ENCODE data around the gene FEZF1.
"Not testable (repeated sequence)": the region's sequence is repeated elsewhere in the genome, so short reads cannot be mapped to it uniquely, and the experiment has no call there.

FEZF1 gene

GRCh38 chr7:122290476-122290875 is 14.1 kb downstream of the FEZF1 start:
- DNase-seq: no peak
- in situ Hi-C loops (cut with HindIII; ENCODE audit: low pct_ligation_motif_present, low pct_unique_long_range_greater_than_20kb, low sequenced_read_pairs): no loop called here

GRCh38 chr7:122289426-122289825 is 15.1 kb downstream of the FEZF1 start:
- in situ Hi-C loops (cut with HindIII; ENCODE audit: low pct_ligation_motif_present, low pct_unique_long_range_greater_than_20kb, low sequenced_read_pairs): no loop called here
- no peak for DNase-seq

- in situ Hi-C loops (cut with HindIII; ENCODE audit: low pct_ligation_motif_present, low pct_unique_long_range_greater_than_20kb, low sequenced_read_pairs); DNase-seq: not testable (repeated sequence)
Observed at GRCh38 chr7:122284608-122285007, 19.9 kb downstream of the FEZF1 start.

GRCh38 chr7:122273117-122273516 is 31.4 kb downstream of the FEZF1 start:
- no peak for DNase-seq
- in situ Hi-C loops (cut with HindIII; ENCODE audit: low pct_ligation_motif_present, low pct_unique_long_range_greater_than_20kb, low sequenced_read_pairs): no loop called here

DNA sequence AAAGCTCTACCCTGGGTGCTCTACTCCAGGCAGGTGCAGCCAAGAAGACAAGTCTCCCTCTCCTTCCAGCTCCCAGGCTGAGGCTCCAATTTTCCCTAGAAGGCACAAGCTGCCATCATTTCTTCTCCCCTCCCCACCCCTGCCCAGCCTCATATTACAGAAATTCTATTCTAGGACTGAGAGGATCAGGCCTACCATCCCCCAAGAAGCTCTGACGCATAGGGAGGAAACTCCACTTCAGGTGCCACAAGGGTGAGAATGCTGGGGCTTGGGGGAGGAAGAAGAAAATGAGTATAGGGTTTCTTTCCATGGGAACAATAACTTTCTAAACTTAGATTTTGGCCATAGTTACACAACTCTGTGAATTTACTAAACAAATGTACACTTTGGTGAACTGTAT is 35.3 kb downstream of the FEZF1 start:
- in situ Hi-C loops (cut with HindIII; ENCODE audit: low pct_ligation_motif_present, low pct_unique_long_range_greater_than_20kb, low sequenced_read_pairs): no loop called here
- no peak for DNase-seq

DNA sequence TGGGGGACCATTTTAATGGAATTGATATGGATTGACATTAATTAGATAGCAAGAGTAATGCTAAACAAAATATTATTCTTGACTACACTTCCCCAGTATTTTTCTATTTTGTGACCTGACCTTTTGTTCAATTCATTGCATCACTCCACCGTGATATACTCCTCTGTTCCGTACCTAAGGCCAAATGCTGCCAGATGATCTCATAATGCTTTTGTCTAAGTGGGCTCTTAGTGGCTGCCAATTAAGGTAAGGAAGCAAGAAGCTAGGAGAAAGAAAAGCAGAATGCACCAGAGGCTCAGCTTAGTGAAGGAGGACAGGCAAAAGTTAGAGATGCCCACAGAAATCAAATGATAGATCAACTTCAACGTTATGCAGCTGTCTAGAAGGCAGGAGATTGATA is 36.4 kb downstream of the FEZF1 start:
- in situ Hi-C loops (cut with HindIII; ENCODE audit: low pct_ligation_motif_present, low pct_unique_long_range_greater_than_20kb, low sequenced_read_pairs): no loop called here
- DNase-seq: no peak

DNA sequence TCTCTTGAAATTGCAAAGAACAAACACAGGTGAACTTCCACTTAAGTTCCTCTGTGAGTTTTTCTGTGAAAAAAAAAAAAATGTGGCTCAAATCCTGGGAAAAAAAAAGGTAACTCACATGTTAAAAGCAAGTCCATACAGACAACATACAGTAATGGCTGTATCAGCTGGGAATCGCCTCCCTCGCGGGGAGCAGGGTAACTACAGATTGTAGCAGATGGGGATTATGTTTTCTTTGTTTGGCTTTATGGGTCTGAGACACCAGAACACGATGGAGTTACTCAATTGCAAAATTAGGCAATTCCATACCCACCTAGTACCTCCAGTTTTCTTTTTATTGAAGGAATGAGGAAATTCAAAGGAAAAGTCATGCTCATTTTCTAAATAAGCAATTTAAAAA is 42.3 kb downstream of the FEZF1 start:
- no peak for DNase-seq
- in situ Hi-C loops (cut with HindIII; ENCODE audit: low pct_ligation_motif_present, low pct_unique_long_range_greater_than_20kb, low sequenced_read_pairs): no loop called here

GRCh38 chr7:122261442-122261841 is 43.1 kb downstream of the FEZF1 start:
- in situ Hi-C loops (cut with HindIII; ENCODE audit: low pct_ligation_motif_present, low pct_unique_long_range_greater_than_20kb, low sequenced_read_pairs): no loop called here

GRCh38 chr7:122261016-122261415 is 43.5 kb downstream of the FEZF1 start:
- in situ Hi-C loops (cut with HindIII; ENCODE audit: low pct_ligation_motif_present, low pct_unique_long_range_greater_than_20kb, low sequenced_read_pairs): no loop called here
- DNase-seq: no peak

More at GRCh38 chr7:122261442-122261841, 43.1 kb downstream of the FEZF1 start:
- DNase-seq: no peak

GRCh38 chr7:122260336-122260735 is 44.2 kb downstream of the FEZF1 start:
- in situ Hi-C loops (cut with HindIII; ENCODE audit: low pct_ligation_motif_present, low pct_unique_long_range_greater_than_20kb, low sequenced_read_pairs): no loop called here
- DNase-seq: no peak

- in situ Hi-C loops (cut with HindIII; ENCODE audit: low pct_ligation_motif_present, low pct_unique_long_range_greater_than_20kb, low sequenced_read_pairs): no loop called here
Observed at GRCh38 chr7:122258971-122259370, 45.6 kb downstream of the FEZF1 start.

GRCh38 chr7:122257056-122257455 is 47.5 kb downstream of the FEZF1 start:
- in situ Hi-C loops (cut with HindIII; ENCODE audit: low pct_ligation_motif_present, low pct_unique_long_range_greater_than_20kb, low sequenced_read_pairs): no loop called here

More at GRCh38 chr7:122258971-122259370, 45.6 kb downstream of the FEZF1 start:
- DNase-seq: no peak

GRCh38 chr7:122256046-122256445 is 48.5 kb downstream of the FEZF1 start:
- in situ Hi-C loops (cut with HindIII; ENCODE audit: low pct_ligation_motif_present, low pct_unique_long_range_greater_than_20kb, low sequenced_read_pairs): no loop called here
- DNase-seq: no peak

More at GRCh38 chr7:122257056-122257455, 47.5 kb downstream of the FEZF1 start:
- DNase-seq: no peak

- DNase-seq: no peak
Observed at GRCh38 chr7:122255454-122255853, 49.1 kb downstream of the FEZF1 start.

More at GRCh38 chr7:122255454-122255853, 49.1 kb downstream of the FEZF1 start:
- in situ Hi-C loops (cut with HindIII; ENCODE audit: low pct_ligation_motif_present, low pct_unique_long_range_greater_than_20kb, low sequenced_read_pairs): no loop called here
